Lung (tissue), 12 donors: ENCODE data around the gene TNNT3. TPM values are rescaled to one million over a fixed set of nuclear protein-coding genes. Genes with fewer than 3 reads are reported as not detected.

Source experiments
- ATAC-seq: fragments of 200-7000 bp; cut with Tn5 transposase; one replicate; pipeline ENCODE4 v1.9.1; 2020; ENCODE audit warnings: moderate number of reproducible peaks; ENCODE audit not compliant: insufficient read depth, low FRiP score
- DNase-seq, 3 donors: peaks; one replicate each; pipeline ENCODE4 v3.0.0-alpha.2; 2013 to 2017
- H3K27ac ChIP-seq, 2 donors: one replicate each; pipeline ENCODE4 v1.5.1; 2013; ENCODE audit warnings: mild to moderate bottlenecking in 2 of 2, moderate library complexity in 2 of 2, control low read depth in 1 of 2, inconsistent platforms in 1 of 2, low read depth in 1 of 2, low read length in 1 of 2
- H3K27me3 ChIP-seq, 3 donors: one replicate each; pipeline ENCODE4 v1.5.1; 2013; ENCODE audit warnings: low read length in 2 of 3; ENCODE audit not compliant: control insufficient read depth in 3 of 3, insufficient read depth in 3 of 3
- H3K36me3 ChIP-seq, 4 donors: one replicate each; pipeline ENCODE4 v1.5.1; 2013; ENCODE audit warnings: low read length in 4 of 4, mild to moderate bottlenecking in 1 of 4, moderate library complexity in 1 of 4; ENCODE audit not compliant: control insufficient read depth in 4 of 4, insufficient read depth in 4 of 4
- H3K4me1 ChIP-seq, 5 donors: one replicate each; pipeline ENCODE4 v1.5.1; 2013; ENCODE audit warnings: low read length in 5 of 5, mild to moderate bottlenecking in 2 of 5, moderate library complexity in 1 of 5; ENCODE audit not compliant: control insufficient read depth in 5 of 5, insufficient read depth in 5 of 5
- H3K4me3 ChIP-seq: one replicate; pipeline ENCODE4 v1.5.1; 2013; ENCODE audit warnings: mild to moderate bottlenecking, control low read depth, moderate library complexity
- H3K9ac ChIP-seq, 2 donors: one replicate each; pipeline ENCODE4 v1.5.1; 2013; ENCODE audit warnings: low read length in 2 of 2, control low read depth in 1 of 2; ENCODE audit not compliant: insufficient read depth in 1 of 2
- H3K9me3 ChIP-seq, 4 donors: one replicate each; pipeline ENCODE4 v1.5.1; 2013; ENCODE audit warnings: low read length in 3 of 4, mild to moderate bottlenecking in 1 of 4, moderate library complexity in 1 of 4; ENCODE audit not compliant: control insufficient read depth in 4 of 4, insufficient read depth in 3 of 4
- WGBS, 2 donors: extraction: QIAGEN DNeasy Blood & Tissue Kit; methylation state at CpG; one replicate each; pipeline ENCODE4 v1.1.7; 2013; 5-methylcytosine and 5-hydroxymethylcytosine counted together
- polyA plus RNA-seq, 2 donors: library from polyadenylated mRNA; stranded (reverse); fragments of 200-250 nt; gene quantifications; one replicate each; pipeline ENCODE4 v1.2.1, GENCODE V29; 2013
- total RNA-seq, 2 donors: library from RNA; depleted of rRNA in 1 of 2; stranded (reverse); fragments of >200 nt in 1 of 2; gene quantifications; one replicate each; pipeline ENCODE4 v1.2.1, GENCODE V29; 2014 to 2021
- TF ChIP-seq, protein P1 (sequence below): IDR thresholded peaks from 2 replicates; pipeline ENCODE4 v1.5.1; 2012; ENCODE audit warnings: mild to moderate bottlenecking; ENCODE audit errors: control extremely low read depth, extremely low read depth
- donor health status: control.
- donor health status: control.
- donor health status: Bipolar disorder and iron deficiency.
- donor health status: healthy.
- donor health status: DM: yes; HTN: yes; CAD: no.

The TNNT3 gene
- total and polyA plus RNA-seq, 4 donors: 1.6 to 8.0 (median 5.1) TPM

DNA sequence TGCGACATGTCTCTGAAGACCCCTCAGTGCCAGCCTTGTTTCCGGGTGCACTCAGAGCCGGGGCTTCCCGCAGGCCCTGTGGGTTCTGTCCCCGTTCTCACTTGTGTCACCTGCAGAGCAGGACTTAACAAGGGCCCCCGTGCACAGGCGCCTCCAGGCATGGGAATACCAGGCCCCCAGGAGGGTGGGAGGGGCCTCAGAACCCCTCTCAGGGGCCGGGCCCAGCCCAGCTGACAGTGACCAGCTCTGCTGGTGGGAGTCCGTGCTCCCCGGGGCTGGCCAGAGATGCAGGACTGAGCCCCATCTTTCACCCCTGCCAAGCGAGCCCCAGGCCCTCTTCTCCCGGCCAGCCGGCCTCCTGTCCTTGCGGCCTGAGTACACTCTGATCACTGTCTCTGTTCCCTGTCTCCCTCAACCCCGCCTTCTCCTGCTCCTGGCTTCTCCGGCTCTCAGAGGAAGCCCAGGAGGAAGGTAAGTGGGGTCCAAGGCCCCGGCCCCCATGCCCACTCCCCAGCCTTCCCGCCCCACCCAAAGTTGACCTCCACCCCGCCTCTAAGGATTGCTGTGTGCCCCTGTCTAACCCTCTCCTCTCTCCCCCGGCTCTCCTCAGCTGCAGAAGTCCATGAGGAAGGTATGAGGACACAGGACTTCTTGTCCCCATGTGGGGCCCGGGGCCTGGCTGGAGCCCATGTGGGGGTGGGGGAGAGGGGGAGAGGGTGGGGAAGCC, 5.3 kb downstream of the TNNT3 start:
- Histone ChIP-seq H3K27me3 (no peaks in the 10 kb centered on the region), H3K27ac (no peak overlapping the region)
- no peak for DNase-seq

DNA sequence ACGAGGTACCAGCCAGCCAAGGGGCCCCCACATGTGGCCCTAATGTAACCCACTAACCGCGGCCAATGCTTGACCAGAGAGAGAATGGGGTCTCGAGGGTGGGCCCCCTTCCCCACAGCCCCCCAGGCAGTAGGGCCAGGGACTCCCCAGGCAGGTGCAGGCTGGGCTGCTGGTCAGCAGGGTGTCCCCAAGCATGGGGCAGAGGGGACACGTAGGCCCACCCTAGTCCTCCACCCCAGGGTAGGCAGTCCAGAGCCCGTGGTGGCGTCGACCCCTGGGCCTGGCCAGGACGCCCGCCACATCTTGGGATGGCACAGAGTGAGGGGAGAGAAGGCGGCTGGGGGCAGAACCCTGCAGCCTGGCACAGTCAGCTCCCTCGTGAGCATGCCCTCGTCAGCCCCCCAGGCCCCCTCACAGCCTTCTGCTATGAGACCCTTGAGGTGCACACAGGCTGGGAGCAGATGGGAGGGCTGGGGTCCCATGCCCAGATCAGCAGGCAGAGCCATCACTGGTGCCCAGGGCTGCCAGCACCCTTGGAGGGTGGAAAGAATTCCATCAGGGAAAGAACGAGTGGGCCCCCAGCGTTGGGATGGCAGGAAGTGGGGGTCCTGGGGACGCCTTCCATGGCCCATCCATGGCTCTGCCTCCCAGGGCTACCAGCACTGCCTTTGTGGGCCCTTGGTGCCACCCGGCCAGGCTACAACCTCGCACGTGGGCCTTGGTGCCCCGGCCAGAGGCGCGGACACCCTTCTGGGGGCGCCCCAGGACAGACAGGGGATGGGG, 6.1 kb downstream of the TNNT3 start:
- Histone ChIP-seq H3K36me3 (no peaks in the 10 kb centered on the region), H3K27me3 (no peaks in the 10 kb centered on the region), H3K9ac (no peak overlapping the region), H3K27ac (no peak overlapping the region), H3K4me3 (no peak overlapping the region), H3K9me3 (no peaks in the 10 kb centered on the region), H3K4me1 (peaks cover 0 to 38% (median 5%) of the 10 kb centered on the region in 5 donors)
- 90 to 91% methylated on average over 22 to 23 of the region's 23 CpGs for WGBS, 2 donors
- DNase-seq: no peak
- no peak for ATAC-seq
- TF ChIP-seq, protein P1, sequence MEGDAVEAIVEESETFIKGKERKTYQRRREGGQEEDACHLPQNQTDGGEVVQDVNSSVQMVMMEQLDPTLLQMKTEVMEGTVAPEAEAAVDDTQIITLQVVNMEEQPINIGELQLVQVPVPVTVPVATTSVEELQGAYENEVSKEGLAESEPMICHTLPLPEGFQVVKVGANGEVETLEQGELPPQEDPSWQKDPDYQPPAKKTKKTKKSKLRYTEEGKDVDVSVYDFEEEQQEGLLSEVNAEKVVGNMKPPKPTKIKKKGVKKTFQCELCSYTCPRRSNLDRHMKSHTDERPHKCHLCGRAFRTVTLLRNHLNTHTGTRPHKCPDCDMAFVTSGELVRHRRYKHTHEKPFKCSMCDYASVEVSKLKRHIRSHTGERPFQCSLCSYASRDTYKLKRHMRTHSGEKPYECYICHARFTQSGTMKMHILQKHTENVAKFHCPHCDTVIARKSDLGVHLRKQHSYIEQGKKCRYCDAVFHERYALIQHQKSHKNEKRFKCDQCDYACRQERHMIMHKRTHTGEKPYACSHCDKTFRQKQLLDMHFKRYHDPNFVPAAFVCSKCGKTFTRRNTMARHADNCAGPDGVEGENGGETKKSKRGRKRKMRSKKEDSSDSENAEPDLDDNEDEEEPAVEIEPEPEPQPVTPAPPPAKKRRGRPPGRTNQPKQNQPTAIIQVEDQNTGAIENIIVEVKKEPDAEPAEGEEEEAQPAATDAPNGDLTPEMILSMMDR: no peak

More for the DNA sequence above, 5.3 kb downstream of the TNNT3 start:
- Histone ChIP-seq H3K4me3 (no peak overlapping the region), H3K36me3 (no peaks in the 10 kb centered on the region), H3K9ac (no peak overlapping the region), H3K9me3 (no peaks in the 10 kb centered on the region), H3K4me1 (peaks cover 0 to 38% (median 5%) of the 10 kb centered on the region in 5 donors)
- WGBS, 2 donors: 81 to 87% methylated on average over 21 of the region's 21 CpGs
- ATAC-seq: no peak
- TF ChIP-seq, protein P1: no peak

DNA sequence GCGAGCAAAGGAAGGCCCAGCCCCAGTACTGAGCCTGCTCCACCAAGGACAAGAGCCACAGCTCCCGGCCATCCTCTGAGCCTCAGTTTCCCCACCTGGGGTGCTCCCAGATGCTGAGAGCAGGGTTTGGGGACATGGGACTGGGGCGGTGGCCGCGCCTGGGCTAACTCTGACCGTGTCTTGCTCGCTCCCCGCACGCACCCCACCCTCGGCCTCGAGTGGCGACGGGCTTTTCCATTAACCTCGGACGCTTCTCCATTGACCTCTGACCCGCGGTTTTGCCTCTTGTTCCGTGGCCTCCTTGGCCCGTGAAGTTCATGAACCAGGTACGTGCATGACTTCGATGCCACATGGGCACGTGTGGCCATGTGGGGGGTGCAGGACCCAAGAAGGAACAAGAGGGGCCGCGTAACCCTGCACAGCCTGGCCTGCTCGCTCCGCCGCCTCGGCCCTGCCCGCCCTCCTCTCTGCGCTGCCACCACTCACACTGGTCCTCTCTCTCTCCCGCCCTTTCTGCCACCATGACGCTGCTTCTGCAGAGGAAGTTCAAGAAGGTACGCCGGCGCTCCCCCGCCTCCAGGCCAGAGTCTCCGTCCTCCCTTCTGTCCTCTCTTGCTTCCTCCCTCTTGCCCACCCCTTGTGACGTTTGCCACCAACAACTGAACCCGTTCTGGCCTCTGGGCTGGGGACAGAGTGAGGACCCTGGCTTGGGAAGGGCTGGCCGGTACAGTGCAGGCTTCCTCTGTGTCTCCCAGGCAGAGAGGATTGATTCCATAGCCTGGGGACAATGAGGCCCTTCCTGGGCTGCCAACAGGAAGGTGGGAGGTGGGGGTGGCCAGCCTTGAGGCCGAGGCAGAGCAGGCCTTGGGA, 6.9 kb downstream of the TNNT3 start:
- 86 to 87% methylated on average over 38 to 41 of the region's 41 CpGs for WGBS, 2 donors
- no peak overlapping the region for H3K27ac ChIP-seq

More for the DNA sequence above, 6.9 kb downstream of the TNNT3 start:
- Histone ChIP-seq H3K9me3 (no peaks in the 10 kb centered on the region), H3K27me3 (no peaks in the 10 kb centered on the region), H3K9ac (no peak overlapping the region), H3K4me1 (peaks cover 0 to 37% (median 9%) of the 10 kb centered on the region in 5 donors), H3K4me3 (no peak overlapping the region), H3K36me3 (no peaks in the 10 kb centered on the region)
- no peak for DNase-seq
- ATAC-seq: no peak
- TF ChIP-seq, protein P1: no peak
